GM21825 (cell line): ENCODE results near the gene LRRC51.
"Not testable (repeated sequence)": the region's sequence is repeated elsewhere in the genome, so short reads cannot be mapped to it uniquely, and the experiment has no call there.

Experiments used
- ATAC-seq: cut with Tn5 transposase; IDR thresholded peaks from one replicate; pipeline ENCODE4 v1.9.1; 2021; ENCODE audit warnings: mild to moderate bottlenecking, moderate library complexity; ENCODE audit not compliant: unreplicated experiment

The LRRC51 gene

DNA sequence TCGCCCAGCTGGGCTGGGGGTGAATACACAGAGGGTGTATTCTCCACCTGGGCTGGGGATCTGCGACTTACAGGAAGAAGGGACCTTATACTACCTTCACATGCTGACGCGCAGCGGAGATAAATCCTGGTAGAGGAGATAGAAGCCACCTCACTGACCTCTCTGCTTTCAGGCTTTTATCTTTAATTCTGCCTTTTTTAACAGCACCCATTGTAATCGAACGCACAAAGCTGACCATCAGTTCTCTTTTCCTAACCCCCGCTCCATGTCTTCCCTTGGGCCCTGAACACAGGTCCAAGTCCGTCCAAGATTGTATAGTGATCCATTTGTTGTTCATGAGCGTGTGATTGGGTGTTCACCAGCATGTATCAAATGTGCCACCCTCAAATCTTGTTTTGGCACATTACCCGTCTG, 23.1 kb downstream of the LRRC51 start:
- no peak for ATAC-seq

DNA sequence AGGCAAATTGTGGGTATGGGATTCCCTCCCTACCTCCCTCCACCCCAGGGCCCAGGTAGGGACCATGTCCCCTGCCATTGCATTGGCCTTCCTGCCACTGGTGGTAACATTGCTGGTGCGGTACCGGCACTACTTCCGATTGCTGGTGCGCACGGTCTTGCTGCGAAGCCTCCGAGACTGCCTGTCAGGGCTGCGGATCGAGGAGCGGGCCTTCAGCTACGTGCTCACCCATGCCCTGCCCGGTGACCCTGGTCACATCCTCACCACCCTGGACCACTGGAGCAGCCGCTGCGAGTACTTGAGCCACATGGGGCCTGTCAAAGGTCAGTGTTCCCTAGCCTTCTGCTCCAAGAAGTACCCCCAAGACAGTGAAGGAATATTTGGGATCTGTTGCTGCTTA, 25.2 kb downstream of the LRRC51 start, which contains the start of gene TOMT:
TSS of gene TOMT (plus strand) at position 37 of the 400 bp plus-strand sequence. CDS start at position 65, 28 bp downstream.
- no peak for ATAC-seq

DNA sequence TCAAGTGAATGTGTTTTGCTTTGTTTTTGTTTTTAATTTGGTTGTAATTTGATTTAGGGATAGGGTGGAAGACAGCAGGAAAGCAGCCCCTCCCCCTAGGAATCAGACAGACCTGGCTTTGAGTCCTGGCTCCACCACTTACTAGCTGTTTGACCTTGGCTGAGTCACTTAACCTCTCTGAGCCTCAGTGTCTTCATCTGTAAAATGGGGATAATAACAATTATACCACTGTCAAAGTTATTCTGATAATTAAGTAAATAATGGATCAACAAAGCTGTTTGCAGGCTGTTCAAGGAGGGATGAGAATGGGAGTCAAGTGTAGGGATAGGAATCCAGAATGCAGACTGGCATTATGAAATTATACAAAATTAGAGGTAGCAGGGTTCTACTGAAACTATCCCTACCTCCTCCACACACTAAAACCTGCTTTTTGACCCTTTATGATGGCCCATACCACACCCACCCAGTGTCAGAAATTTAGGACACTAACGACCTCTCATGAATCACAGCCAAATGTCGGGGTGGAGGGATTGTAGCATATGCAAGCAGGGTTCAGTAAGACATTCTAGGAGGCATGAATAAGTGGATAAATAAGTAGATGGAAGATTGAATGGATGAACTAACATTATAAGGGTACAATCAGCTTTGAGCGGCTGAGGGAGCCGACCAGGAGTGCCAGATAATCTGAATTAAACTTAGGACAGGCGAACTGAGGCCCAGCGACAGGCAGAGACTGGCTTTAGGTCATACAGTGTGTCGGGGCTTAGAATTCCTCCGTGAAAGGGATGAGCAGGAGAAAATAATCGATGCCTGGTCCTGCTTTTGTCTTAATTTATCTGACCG, 30.9 kb downstream of the LRRC51 start:
- ATAC-seq, result no peak

DNA sequence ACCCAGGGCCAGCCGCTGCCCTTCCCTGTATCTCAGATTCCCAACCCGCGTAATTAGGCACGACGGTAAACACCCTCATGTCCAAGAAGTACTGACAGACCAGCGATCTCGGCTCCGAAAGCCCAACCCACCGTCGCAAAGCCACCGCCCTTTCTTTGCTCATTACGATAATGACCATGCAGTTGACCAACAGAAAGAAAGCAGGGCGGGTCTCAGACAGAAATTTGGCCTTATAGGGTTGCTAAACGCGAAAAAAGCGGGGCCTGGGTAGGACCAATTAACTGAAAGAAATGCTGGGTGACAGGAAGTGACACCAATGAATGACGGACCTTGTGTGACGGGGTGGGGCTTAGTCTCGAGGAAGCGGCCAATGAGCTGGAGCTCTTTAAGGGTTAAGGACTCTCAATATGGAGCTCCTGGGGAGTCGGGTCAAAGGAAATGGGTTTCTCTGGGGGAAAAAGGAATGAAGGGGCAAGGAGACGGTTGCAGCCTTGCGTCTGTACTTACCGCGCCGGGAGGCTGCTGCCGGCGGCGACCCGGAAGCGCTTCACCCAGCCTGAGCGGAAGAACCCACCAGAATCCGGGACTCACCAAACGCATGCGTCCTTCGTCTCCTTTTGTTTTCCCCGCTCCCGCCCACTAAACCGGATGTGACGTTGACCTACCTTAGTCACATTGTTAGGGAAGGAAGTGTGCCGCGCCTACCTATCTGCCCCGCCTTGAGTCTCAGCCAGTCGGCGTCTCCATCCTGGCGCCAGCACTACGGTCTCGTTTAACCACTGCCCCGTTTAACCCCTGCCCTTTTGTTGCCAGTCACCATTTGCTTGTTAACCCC, 31.7 kb downstream of the LRRC51 start, which contains the start of gene ANAPC15:
TSS of gene ANAPC15 (minus strand) at position 553 of the 835 bp plus-strand sequence. CDS start 1,419 bp downstream, outside the sequence.
- ATAC-seq, result peak; percentile 75

- peak; percentile 1 for ATAC-seq
Measured at GRCh38 chr11:72112978-72113808, 32.5 kb downstream of the LRRC51 start.

GRCh38 chr11:72114570-72114969, 33.9 kb downstream of the LRRC51 start:
- no peak for ATAC-seq

- no peak for ATAC-seq
Measured at GRCh38 chr11:72116019-72116755, 35.5 kb downstream of the LRRC51 start.

GRCh38 chr11:72119198-72119597, 38.5 kb downstream of the LRRC51 start:
- ATAC-seq, result no peak

DNA sequence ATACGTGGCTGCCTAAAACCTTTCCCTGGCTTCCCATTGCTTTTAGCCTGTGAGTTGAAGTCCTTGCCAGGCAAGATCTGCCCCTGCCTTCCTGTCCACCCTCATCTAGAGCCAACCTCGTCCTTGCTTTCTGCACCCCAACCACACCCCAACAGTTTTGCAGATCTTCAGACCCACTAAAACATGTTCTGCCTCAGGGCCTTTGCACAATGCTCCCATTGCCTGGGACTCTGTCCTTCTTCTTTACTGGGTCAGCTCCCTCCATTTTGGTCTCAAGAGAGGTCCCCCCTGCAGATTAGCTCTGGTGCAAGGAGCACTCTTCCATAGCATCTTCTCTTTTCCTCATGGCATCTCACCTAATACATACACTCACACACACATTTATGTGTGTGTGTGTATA, 40.3 kb downstream of the LRRC51 start:
- ATAC-seq, result no peak

- no peak for ATAC-seq
Measured at GRCh38 chr11:72122607-72123006, 42.0 kb downstream of the LRRC51 start.

- ATAC-seq, result no peak
Measured at GRCh38 chr11:72123117-72123653, 42.5 kb downstream of the LRRC51 start.

GRCh38 chr11:72124046-72124445, 43.4 kb downstream of the LRRC51 start:
- no peak for ATAC-seq

DNA sequence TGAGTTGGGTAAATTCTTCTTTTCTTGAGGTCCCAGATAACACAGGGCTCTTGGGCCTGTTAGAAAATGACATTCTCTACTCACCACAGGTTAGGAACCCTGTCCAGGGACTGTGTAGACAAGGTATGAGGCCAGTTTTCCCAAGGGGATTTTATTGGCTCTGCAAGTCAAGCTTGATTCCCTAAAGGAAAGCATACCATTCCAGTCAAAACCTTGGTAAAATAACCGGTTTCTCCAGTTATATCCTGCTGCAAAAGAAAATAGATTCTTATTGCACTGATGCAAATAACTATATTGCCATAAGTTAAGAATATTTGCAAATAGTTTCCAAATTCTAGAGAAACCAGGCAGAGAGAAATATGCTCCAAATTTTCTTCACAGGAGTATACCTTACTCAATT, 45.3 kb downstream of the LRRC51 start:
- ATAC-seq, result no peak

GRCh38 chr11:72127923-72128322, 47.3 kb downstream of the LRRC51 start:
- ATAC-seq, result no peak

- ATAC-seq, result no peak
Measured at GRCh38 chr11:72129381-72129780, 48.7 kb downstream of the LRRC51 start.

DNA sequence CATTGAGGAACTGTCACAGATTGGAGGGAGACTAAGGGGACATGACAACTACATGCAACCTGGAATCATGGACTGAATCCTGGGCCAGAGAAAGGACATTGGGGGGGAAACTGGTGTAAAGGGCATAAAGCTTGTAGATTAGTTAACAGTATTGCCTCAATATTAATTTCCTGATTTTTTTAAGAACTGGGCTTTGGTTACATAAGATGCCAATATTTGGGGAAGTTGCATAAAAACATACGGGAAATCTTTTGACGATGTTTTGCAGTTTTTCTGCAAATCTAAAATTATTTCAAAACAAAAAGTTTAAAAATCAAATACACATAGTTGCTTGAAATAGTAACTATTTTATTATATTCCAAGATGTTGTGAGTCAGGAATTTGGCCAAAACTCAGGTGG, 52.0 kb downstream of the LRRC51 start:
- ATAC-seq, result no peak

GRCh38 chr11:72135473-72135872, 54.8 kb downstream of the LRRC51 start, which contains the start of gene FOLR3:
TSS of gene FOLR3 (plus strand) at chr11:72135725. CDS start at chr11:72135953, 228 bp downstream.
- not testable (repeated sequence) for ATAC-seq

GRCh38 chr11:72135891-72136683, 55.4 kb downstream of the LRRC51 start:
- no peak for ATAC-seq
